Type B pancreatic cell (in vitro differentiated cells): ENCODE results near the gene ABCB4. TPM values are rescaled to one million over a fixed set of nuclear protein-coding genes. Genes with fewer than 3 reads are reported as not detected.
A peak's percentile ranks its signal among the peaks of the same experiment; 100 is the strongest.
"Not testable (repeated sequence)": the region's sequence is repeated elsewhere in the genome, so short reads cannot be mapped to it uniquely, and the experiment has no call there.

ENCODE experiments used
- DNase-seq: peaks from one replicate; pipeline ENCODE4 v3.0.0; 2021; ENCODE audit warnings: mixed read lengths; ENCODE audit not compliant: unreplicated experiment; ENCODE audit errors: extremely low spot score
- H3K27ac Mint-ChIP-seq: 2 replicates; pipeline ENCODE4 v1.8.0; 2021; ENCODE audit warnings: mild to moderate bottlenecking, mixed read lengths
- H3K27me3 Mint-ChIP-seq: 2 replicates; pipeline ENCODE4 v1.8.0; 2021; ENCODE audit warnings: mixed read lengths
- H3K36me3 Mint-ChIP-seq: 2 replicates; pipeline ENCODE4 v1.8.0; 2021; ENCODE audit warnings: mixed read lengths
- H3K4me1 Mint-ChIP-seq: one replicate; pipeline ENCODE4 v1.8.0; 2021; ENCODE audit warnings: mixed read lengths; ENCODE audit not compliant: unreplicated experiment
- H3K4me3 Mint-ChIP-seq: 2 replicates; pipeline ENCODE4 v1.8.0; 2021; ENCODE audit warnings: mild to moderate bottlenecking, mixed read lengths
- H3K9me3 Mint-ChIP-seq: 2 replicates; pipeline ENCODE4 v1.8.0; 2021; ENCODE audit warnings: mixed read lengths
- CTCF ChIP-seq: fragments of 200-600 bp; sonication (generic); conservative IDR thresholded peaks from 2 replicates; pipeline ENCODE4 v1.5.0; 2021; ENCODE audit warnings: antibody characterized with exemption, mild to moderate bottlenecking
- total RNA-seq: library from RNA; stranded (reverse); gene quantifications from 2 replicates; pipeline ENCODE4 v1.2.1, GENCODE V29; 2021; ENCODE audit warnings: low replicate concordance

The ABCB4 gene
- total RNA-seq, 1 donor from 2014 or later, result 1.6 TPM

GRCh38 chr7:87474533-87475358, 734 bp downstream of the ABCB4 start:
- H3K4me1 Mint-ChIP-seq, result peaks cover 13% of the 10 kb centered on the region
- no peak for TF ChIP-seq CTCF
- H3K4me3 Mint-ChIP-seq, result peak overlapping the region; percentile 86
- H3K27me3 Mint-ChIP-seq, result peaks cover 37% of the 10 kb centered on the region
- no peaks in the 10 kb centered on the region for H3K9me3 Mint-ChIP-seq
- DNase-seq, result no peak
- H3K27ac Mint-ChIP-seq, result peak overlapping the region; percentile 83
- no peaks in the 10 kb centered on the region for H3K36me3 Mint-ChIP-seq

- no peak overlapping the region for H3K27ac Mint-ChIP-seq
- no peak for DNase-seq
- TF ChIP-seq CTCF, result no peak
- H3K4me3 Mint-ChIP-seq, result peak overlapping the region; percentile 86
- H3K4me1 Mint-ChIP-seq, result peaks cover 13% of the 10 kb centered on the region
- H3K36me3 Mint-ChIP-seq, result no peaks in the 10 kb centered on the region
- H3K9me3 Mint-ChIP-seq, result no peaks in the 10 kb centered on the region
- H3K27me3 Mint-ChIP-seq, result peaks cover 37% of the 10 kb centered on the region
Measured at GRCh38 chr7:87473986-87474385, 1.5 kb downstream of the ABCB4 start.

GRCh38 chr7:87473192-87473591, 2.3 kb downstream of the ABCB4 start:
- no peaks in the 10 kb centered on the region for H3K36me3 Mint-ChIP-seq
- no peak for TF ChIP-seq CTCF
- no peaks in the 10 kb centered on the region for H3K9me3 Mint-ChIP-seq
- no peak overlapping the region for H3K27ac Mint-ChIP-seq
- H3K4me3 Mint-ChIP-seq, result no peak overlapping the region
- peaks cover 13% of the 10 kb centered on the region for H3K4me1 Mint-ChIP-seq
- DNase-seq, result no peak
- H3K27me3 Mint-ChIP-seq, result peaks cover 37% of the 10 kb centered on the region

- no peaks in the 10 kb centered on the region for H3K36me3 Mint-ChIP-seq
- no peak overlapping the region for H3K4me3 Mint-ChIP-seq
- no peak for TF ChIP-seq CTCF
- DNase-seq, result no peak
- peaks cover 28% of the 10 kb centered on the region for H3K27me3 Mint-ChIP-seq
- no peak overlapping the region for H3K27ac Mint-ChIP-seq
- peaks cover 13% of the 10 kb centered on the region for H3K4me1 Mint-ChIP-seq
- H3K9me3 Mint-ChIP-seq, result no peaks in the 10 kb centered on the region
Measured at GRCh38 chr7:87471473-87471872, 4.0 kb downstream of the ABCB4 start.

GRCh38 chr7:87469204-87469603, 6.3 kb downstream of the ABCB4 start:
- peaks cover 12% of the 10 kb centered on the region for H3K27me3 Mint-ChIP-seq
- H3K9me3 Mint-ChIP-seq, H3K4me1 Mint-ChIP-seq, H3K27ac Mint-ChIP-seq, H3K36me3 Mint-ChIP-seq, H3K4me3 Mint-ChIP-seq, DNase-seq: not testable (repeated sequence)

GRCh38 chr7:87465534-87465880, 10.0 kb downstream of the ABCB4 start:
- H3K9me3 Mint-ChIP-seq, H3K36me3 Mint-ChIP-seq, H3K27me3 Mint-ChIP-seq, DNase-seq, H3K27ac Mint-ChIP-seq, H3K4me3 Mint-ChIP-seq, H3K4me1 Mint-ChIP-seq: not testable (repeated sequence)

GRCh38 chr7:87464830-87465533, 10.5 kb downstream of the ABCB4 start:
- H3K27ac Mint-ChIP-seq, H3K9me3 Mint-ChIP-seq, DNase-seq, H3K27me3 Mint-ChIP-seq, H3K36me3 Mint-ChIP-seq, H3K4me1 Mint-ChIP-seq: not testable (repeated sequence)
- peak overlapping the region; percentile 63 for H3K4me3 Mint-ChIP-seq
